Stimulated activated CD4-positive, alpha-beta T cell treated with anti-CD3 and anti-CD28 coated beads, Interleukin-1b, Interleukin-23, amount 100 ng/mL, for 48 hours (primary cell): Measurements from ENCODE around the gene MT4.
A peak's percentile ranks its signal among the peaks of the same experiment; 100 is the strongest.

Experiments used
- DNase-seq: peaks from one replicate; pipeline ENCODE4 v3.0.0-alpha.2; 2020

Gene MT4

DNA sequence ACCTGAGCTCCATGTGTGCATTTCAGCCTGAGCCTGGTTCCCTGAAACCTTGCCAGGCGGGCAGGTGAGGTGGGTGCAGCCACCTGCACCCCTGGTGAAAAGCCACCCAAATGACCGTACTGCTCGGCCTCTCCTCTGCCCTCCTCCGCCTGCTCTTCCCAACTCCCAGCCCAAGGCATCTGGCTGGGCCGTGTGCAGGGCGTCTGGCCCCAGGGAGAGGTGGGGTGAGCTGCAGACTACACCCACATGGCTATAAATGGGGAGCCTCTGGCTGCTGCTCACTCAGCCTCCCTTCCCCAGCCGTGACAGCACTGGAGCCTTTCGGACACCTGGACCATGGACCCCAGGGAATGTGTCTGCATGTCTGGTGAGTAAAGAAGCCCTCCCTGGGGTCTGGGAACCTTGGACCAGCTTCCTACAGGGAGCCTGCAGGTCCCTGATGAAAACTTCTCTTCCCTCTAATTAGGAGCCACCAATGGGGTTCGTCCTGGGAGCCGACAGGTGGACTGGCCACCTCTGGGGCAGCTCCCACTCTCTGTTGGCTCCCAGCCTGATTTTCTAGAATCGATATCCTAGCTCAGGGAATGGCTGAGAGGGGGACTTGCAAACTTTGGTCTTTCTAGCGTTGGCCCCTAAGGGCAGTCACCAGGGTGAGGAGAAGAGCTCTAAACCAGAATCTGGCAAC lies at the start of gene MT4:
Gene MT4 (plus strand): TSS at position 281 of the 685 bp plus-strand sequence. CDS start 56 bp downstream, at position 337.
- DNase-seq = no peak

DNA sequence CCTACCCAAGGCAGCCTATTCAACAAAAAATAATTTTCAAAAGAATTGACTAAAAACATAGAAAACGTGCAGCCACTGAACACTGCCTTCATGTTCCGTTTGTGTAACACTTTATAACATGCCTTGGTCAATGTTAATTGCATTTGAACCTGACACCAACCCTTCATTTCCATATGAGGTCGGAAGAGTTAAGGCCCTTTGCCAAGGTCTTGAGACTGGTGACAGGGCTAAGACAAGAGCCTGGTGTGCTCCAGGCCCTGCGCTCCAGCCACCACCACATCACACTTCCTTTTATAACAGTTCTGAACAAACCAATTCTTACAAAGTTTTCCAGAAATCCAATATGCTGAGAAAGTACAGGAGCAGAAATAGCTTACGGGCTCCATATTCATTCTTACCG lies 49.2 kb upstream of the MT4 start:
- DNase-seq = no peak

DNA sequence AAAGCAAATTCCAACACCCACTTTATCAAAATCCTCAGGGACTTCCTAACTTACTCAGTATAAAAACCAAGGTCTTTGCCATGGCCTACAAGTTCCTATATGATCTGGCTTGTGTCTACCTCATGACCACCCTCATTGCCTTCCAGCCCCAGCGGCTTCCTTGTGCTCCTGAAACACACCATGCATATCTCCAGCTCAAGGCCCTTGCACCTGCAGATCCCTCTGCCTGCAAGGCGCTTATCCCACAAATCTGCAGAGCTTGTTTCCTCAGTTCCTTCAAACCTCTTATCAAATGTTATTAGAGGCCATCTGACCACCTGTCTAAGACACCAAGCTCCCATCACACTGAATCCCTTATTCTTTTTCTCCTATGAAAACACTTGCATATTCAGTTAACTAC lies 47.7 kb upstream of the MT4 start:
- no peak for DNase-seq

DNA sequence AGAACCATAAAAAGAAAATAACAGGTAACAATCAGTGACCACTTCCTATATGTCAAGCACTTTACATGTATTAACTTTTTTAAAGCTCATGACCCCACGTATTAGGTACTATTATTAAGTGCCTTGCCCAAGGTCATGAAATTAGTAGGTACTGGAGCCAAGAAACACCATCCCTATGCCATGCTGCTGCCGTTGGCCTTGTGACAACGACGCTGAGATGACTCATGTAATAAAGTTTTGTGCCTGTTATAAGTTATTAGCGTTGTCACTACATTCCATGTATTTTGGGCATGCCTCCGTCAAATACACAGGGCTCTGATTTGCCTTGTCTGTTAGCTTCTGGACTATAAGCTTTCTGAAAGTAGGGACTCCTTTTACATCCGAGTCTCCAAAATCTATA lies 46.4 kb upstream of the MT4 start:
- DNase-seq = no peak

DNA sequence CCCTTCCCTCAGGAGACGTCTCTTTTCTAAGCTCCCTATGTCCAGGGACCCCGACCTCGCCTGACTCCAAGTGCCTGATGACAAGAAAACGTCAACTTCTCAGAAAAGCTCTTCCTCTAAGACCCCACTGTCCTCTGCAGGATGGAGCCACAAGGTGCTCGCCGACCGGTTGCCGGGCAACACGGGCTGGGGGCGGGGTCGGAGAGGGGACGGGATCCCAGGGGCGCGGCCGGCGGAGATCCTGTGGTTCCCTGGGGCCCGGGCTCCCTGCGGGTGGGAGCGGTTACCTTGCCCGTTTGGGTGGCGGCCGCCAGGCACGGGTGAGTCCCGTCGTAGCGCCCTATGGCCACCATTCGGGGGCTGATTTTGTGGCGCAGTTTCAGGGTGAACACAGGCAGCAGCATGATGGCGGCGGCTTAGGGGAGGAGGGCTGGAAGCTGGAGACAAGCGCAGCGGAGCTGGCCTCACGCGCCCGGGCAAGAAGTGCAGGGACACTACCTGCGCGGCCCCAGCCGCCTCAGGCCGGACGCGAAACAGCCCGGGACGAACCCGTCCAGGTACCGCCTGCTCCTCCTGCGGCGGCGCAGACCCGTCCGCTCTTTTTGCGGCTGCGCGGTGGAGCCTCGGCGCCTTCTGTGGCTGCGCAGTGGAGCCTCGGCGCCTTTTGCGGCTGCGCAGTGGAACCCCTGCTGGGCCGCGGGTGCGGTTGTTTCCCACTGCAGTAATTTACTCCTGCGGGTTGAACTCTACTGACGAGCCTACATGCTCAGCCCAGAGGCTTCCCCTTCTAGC lies 45.2 kb upstream of the MT4 start, which contains the start of gene BBS2:
Gene BBS2 (minus strand): TSS at position 566 of the 792 bp plus-strand sequence. CDS start 162 bp downstream, at position 404.
- DNase-seq = peak; percentile 88

DNA sequence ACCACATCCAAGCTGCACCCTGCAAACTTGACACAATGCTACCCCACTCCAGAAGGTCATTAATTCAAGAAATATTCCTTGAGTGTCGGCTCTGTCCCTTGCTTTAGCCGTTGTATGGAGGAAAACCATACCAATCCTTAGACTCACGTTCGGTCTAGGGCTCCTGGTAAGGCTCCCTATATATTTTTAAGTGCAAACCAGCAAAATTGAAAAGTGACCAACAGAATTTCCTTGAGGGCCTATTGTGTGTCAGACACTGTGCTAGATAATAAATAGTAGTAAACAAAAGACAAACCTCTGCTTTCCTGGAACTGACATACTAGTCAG lies 44.7 kb upstream of the MT4 start:
- no peak for DNase-seq

DNA sequence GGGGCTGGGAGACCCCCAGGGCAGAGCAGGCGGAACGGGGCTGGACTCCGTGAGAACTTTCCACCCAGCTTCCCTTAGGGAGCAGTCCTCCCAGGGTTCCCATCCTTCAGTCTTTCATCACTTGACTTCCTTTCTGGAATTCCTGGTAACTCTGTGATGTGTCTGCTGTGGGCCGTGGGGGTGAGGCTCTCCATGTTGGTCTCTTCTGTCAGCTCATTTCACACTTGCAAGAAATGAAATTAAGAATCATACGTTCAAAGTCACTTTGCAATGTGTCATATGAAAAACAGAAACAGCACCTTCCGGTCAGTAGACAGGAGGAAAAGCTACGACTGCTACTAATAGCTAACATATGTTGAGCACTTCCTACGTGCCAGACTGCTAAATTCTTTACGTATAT lies 39.6 kb upstream of the MT4 start:
- no peak for DNase-seq

DNA sequence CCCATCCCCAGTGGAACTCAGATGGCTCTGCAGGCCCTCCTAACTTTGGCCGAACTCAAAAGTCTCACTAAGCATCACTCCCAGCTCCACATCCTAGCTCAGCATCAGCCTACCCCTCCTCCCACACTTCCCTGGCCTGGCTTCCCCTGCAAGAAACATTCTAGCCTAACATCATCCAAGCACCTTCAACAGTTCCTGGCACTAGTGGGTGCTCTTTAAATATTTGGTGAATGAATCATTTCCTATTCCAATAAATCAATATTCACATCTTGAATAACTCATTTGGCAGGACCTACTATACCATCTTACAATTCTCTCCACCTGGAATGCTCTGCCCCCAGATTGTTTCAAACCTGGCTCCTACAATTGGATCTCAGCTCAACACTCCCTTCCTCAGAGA lies 34.0 kb upstream of the MT4 start:
- DNase-seq = no peak

DNA sequence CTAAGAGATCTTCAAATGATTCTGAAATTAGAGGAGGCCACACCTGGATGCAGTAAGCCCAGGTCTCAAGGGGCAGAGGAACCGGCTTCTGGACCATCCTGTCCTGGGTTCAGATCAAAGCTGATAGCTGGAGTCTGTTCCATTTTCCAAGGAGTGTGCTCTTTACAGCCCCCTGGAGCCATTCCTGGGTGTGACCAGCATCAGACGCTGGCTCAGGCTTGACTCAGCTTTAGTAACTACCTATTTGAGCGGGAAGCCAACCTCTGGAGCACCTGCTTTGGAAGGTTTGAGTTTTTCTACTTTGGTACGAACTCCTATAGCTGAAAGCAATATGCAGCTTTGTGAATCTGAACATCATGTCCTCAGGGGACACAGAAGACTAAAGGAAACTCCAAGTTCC lies 32.2 kb upstream of the MT4 start:
- DNase-seq = no peak

DNA sequence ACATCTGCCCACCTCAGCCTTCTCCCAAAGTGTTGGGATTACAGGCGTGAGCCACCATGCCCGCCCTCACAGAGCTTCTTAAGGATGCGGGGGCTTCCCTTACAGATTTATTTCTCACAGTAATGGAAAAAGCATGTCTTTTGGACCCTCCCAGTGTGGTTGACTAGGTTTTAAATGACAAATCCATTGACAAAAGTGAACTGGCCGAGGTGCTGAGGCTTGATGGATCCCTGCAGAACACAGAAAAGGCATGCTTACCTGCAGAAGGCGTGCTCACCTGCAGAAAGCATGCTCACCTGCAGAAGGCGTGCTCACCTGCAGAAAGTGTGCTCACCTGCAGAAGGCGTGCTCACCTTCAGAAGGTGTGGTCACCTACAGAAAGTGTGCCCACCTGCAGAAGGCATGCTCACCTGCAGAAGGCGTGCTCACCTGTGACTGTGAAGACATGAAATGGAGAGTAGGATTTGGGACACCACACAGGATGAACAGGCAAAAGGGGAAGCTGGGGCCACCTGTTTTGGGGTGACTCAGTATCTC lies 30.0 kb upstream of the MT4 start:
- no peak for DNase-seq

DNA sequence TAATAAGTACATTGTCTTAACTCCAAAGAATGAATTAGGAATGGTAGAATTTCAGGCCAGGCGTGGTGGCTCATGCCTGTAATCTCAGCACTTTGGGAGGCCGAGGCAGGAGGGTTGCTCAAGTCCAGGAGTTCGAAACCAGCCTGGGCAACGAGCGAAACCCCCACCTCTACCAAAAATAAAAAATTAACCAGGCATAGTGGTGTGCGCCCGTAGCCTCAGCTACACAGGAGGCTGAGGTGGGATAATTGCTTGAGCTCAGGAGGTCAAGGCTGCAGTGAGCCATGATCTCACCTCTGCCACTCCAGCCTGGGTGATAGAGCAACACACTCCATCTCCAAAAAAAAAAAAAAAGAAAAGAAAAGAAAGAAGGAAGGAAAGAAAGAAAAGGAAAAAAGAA lies 26.5 kb upstream of the MT4 start:
- no peak for DNase-seq

DNA sequence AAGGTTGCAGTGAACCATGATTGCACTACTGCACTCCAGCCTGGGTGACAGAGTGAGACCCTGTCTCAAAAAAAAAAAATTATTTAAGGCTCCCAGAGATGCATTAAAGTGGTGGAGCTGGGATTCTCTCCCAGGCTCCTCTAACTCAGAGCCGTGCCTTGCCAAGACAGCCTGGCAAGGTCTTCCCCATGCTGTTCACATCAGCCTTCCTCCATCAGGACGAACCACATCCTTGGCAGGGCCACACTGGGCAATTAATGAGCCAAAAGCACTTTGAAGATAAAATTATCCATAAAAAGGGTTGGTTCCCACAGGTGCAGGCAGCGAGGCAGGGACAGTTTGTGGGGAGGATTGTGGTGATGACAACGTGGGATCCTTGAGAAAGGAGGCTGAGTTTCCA lies 25.2 kb upstream of the MT4 start:
- no peak for DNase-seq

DNA sequence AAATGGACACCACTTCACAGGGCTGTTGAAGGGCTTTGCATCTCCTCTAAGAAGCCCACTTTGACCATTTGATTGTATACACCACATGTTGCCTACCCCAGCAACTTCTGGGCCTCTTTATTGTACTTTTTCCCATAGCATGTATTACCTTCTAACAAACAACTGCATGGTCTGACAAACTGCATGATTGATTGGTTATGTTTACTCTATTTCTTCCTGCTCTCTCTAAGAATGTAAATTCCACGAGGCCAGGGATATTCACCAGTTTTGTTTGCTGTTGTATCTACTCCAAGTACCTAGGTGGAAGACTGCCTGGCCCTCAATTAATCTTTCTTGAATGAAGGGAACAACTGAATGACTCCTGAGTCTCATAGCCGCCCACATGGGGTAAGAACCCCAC lies 22.8 kb upstream of the MT4 start:
- no peak for DNase-seq

DNA sequence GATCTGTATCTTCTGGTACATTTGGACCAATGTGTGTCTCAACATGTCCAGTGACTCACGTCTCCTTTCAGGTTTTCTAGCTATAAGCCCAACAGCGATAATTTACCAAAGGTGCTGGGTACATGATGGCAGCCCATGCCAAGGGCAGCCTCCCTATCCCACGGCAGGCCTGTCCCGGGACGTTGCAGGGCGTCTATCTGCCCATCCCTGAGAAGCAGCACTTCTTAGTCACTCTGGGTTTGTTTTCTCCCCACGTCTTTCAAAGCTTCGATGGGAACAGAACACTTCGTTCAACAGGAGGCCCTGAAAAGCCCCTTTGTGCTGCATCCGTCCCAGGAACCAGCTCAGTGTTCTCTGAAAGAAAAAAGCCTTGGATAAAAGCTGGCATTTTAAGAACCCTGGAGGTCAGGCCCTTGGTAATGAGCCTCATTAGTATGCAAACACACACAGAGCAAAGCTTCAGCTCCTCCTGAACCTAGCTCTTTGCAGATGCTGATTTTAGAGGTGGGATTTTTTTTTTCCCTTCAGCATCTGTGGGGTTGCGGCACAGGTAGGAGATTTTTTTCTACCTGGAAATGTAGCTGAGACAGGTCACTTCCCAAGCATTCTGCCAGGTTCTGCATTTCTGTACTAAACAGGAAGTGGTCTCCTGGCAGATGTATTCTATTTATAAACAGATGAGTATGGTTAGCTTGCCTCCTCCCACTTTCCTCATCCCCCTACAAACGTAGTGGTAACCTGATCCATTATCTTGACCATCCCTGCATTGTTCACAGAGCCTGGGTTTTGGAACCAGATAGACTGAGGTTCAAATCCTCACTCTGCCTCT lies 17.5 kb upstream of the MT4 start:
- no peak for DNase-seq

DNA sequence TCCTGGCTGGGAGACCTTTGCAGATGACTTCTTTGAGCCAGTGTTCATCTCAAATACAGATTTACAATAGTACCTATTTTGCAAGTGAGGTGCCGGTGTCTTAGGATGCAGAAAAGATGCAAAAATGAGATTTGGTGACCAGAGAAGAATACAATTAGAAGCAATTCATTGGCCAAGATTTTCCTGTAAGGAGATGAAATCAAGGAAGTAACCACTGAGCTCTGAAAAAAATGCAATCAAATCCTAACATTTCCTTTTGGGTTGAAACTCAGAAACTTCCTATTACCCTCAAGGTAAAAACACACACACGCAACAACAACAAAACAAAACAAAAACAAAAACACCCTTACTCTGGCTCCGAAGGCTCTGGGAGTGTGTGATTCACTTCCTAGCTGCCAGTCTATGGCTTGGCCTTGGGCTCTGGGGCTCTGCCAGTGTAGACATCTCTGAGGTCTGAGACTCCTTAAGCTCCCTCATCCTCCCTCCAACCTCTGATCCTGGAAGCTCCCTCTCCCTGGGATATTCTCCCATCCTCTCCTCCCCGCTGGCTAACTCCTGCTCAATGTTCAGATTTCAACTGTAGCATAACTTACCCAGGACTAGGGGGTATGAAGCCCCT lies 16.8 kb upstream of the MT4 start:
- no peak for DNase-seq

DNA sequence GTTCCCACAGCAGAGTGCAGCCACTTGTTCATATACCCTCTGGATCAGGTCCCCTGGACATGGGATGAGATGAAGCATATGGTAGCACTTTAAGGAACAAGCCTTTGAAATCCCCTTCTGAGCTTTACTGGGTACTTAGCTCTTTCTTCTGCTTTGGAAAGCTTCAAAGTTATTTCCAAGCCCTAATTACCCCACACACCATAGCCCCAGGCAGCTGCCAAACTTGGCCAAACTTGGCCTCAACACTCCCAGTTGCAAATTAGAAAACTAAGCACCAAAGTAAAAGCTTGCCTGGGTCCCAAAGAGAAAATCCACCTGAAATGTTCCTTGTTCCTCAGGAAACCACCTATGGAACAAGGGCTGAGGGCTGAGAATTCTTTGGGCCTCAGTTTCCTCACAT lies 15.7 kb upstream of the MT4 start:
- no peak for DNase-seq

DNA sequence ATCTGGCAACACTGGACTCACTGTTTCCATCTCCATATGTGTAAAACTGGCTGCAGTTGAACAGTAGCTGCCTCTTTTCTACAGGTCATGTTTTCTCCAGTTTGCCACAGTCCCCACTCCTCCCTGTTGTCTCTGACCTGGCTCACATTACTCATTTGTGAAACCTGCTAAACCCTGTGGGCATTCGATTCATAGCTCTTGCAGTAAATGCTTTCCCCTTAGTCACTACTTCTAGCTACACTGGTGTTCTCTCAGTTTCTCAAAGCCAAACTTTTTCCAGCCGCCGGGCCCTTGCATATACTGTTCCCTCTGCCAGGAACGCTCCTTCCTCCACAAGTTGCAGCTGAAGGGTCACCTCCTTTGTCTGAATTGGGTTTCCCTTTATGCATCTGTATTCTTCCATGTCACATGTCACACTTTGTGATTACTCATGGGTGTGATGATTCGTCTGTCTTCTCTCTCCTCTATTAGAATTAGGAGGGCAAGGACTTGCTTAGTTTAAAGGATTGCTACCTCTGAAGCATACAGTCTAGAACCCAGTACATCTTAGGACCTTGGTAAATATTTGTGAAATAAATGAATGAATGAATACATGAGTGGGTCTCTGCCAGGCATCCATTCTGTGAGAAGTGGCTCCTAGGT lies 15.0 kb upstream of the MT4 start:
- DNase-seq = peak; percentile 28

DNA sequence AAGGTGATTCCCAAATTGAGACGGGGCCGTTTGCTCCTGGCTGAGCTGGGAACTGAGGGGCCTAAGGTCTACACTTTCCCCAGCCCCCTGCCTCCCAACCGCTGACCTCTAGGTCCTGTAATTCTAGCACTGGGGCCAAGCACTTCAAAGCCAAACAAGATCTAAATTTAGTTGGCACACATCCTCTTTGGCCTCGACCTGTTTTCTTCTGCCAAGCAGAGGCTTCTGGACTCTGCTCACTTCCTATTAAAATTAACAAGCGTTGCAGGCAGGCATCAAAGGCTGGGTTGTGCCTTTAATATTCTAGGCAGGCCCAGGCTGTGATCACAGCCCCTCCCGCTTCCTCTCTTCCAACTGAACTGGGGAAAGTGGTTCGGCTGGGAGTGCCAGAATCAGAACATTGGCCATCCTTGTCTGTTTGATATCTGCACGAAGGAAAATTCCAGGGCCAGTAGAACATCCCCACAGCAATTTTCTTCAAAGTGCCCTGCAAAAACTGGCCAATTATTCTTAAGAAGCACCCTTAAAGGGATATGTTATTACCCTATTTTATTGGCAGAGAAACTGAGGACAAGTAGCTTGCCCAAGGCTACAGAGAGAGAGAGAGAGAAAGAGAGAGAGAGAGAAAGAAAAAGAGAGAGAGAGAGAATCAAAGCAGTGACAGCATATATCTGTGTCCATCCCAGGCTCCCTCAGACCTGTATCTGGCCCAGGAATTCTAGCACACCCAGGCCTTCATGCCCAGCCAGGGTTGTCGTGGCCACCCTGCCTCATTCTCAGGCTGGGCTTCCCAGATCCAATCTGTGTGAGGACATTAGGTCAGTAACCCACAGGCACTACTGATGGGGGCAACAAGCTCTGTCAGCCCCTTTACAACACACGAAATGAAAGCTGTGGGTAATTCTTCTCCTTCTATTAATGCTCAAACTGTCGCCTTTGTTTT lies 12.8 kb upstream of the MT4 start:
- no peak for DNase-seq

DNA sequence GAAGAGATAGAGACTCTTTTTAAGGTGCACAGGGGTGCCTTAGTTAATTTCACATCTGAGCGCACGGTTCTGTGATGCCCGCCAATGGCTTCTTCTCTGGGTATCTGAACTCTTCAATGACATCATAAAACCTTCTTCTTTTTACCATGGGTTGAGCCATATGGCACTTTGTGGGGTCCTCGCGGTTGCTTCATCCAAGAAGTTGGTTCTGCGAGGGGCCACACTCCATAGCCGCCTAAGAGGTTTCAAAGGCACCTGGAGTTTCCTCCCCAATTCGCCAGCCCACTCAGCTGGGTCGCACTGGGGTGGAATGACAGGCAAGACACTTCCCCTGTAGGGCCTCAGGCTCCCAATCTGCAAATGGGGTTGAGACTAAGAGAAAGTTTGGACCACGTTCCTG lies 10.4 kb upstream of the MT4 start:
- no peak for DNase-seq

DNA sequence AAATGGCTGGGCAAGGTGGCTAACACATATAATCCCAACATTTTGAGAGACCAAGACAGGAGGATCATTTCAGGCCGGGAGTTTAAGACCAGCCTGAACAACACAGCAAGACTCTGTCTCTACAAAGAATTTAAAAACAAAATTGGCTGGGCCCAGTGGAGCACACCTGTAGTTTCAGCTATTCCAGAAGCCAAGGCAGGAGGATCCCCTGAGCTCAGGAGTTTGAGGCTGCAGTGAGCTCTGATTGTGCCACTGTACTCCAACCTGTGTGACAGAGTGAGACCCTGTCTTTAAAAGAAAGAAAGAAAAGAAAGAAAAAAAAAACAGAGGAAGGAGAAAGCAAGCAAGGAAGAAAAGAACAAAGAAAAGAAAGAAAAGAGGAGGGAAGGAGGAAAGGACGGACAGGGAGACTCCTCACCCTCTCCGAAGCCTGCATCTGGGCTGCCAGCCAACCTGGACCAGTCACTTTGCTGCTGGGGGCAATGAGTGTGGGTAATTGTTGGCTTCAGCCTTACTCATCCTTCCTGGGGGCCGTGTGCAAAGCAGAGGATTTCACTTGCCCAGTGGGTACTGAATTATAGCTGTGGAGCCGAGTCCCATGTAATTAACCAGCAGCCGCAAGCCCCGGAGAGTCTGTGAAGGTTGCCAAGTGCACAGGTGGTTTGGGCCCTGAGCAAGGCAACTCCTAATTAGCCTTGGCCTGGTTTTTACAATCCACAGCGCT lies 6.7 kb upstream of the MT4 start:
- no peak for DNase-seq

DNA sequence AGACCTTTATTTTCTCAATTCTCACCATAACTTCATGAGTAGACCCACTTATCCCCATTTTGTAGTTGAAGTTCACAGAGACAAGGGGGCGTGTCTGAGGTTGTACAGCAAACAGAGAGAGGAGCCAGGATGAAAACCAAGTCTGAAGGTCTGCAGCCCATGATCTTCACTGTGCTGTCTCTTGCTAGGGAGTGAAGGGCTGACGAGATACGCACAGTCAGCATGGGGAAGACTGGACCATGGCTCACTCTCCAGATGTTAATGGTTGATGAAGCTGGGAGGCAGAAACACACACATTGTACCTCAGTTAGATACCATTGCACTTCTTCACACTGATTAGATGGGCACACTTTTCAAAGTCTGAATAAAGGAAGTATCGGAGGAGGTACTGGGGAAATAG lies 5.8 kb upstream of the MT4 start:
- no peak for DNase-seq
